ENCODE results near the gene UMAD1.

GRCh38 chr7:7618410-7618809, 22.1 kb upstream of the UMAD1 start:
- TF ChIP-seq CTCF (IDR thresholded peaks at IDR 0.05; ENCODE audit: borderline replicate concordance, extremely low read depth, low read length, poor library complexity, severe bottlenecking) = no peak
- no peak for TF ChIP-seq EZH2 (IDR thresholded peaks at IDR 0.05; ENCODE audit: borderline replicate concordance, low read depth, low read length, severe bottlenecking)

All from DND-41 (cell line).